ENCODE data around the gene PTPRH.

The PTPRH gene

GRCh38 chr19:55253842-55254624, 44.7 kb upstream of the PTPRH start:
- no peak for DNase-seq (ENCODE audit: extremely low read depth, low read depth)
- TF ChIP-seq CTCF (IDR thresholded peaks at IDR 0.05; ENCODE audit: low read depth, low read length) = no peak

- TF ChIP-seq CTCF (IDR thresholded peaks at IDR 0.05; ENCODE audit: low read depth, low read length) = no peak
- no peak for DNase-seq (ENCODE audit: extremely low read depth, low read depth)
Measured at GRCh38 chr19:55252760-55253663, 43.7 kb upstream of the PTPRH start.

- DNase-seq (ENCODE audit: extremely low read depth, low read depth) = no peak
- no peak for TF ChIP-seq CTCF (IDR thresholded peaks at IDR 0.05; ENCODE audit: low read depth, low read length)
Measured at GRCh38 chr19:55251341-55252081, 42.2 kb upstream of the PTPRH start.

GRCh38 chr19:55250262-55251036, 41.1 kb upstream of the PTPRH start:
- no peak for TF ChIP-seq CTCF (IDR thresholded peaks at IDR 0.05; ENCODE audit: low read depth, low read length)
- no peak for DNase-seq (ENCODE audit: extremely low read depth, low read depth)

GRCh38 chr19:55249841-55250240, 40.5 kb upstream of the PTPRH start:
- TF ChIP-seq CTCF (IDR thresholded peaks at IDR 0.05; ENCODE audit: low read depth, low read length) = no peak
- DNase-seq (ENCODE audit: extremely low read depth, low read depth) = no peak

- DNase-seq (ENCODE audit: extremely low read depth, low read depth) = no peak
- TF ChIP-seq CTCF (IDR thresholded peaks at IDR 0.05; ENCODE audit: low read depth, low read length) = no peak
Measured at GRCh38 chr19:55248704-55249103, 39.4 kb upstream of the PTPRH start.

Data from AG09319 (cell line).